GM23248 (cell line): ENCODE measurements around the gene NCSTN. TPM values are rescaled to one million over a fixed set of nuclear protein-coding genes. Genes with fewer than 3 reads are reported as not detected.

Experiments
- DNase-seq: peaks from one replicate; pipeline ENCODE4 v3.0.0-alpha.2; 2015
- H2AFZ ChIP-seq: fragments of 200-600 bp; sonication (generic); 2 replicates; pipeline ENCODE4 v1.6.1; 2016; ENCODE audit warnings: antibody characterized with exemption
- H3F3A ChIP-seq: fragments of 200-600 bp; sonication (generic); 2 replicates; pipeline ENCODE4 v1.6.1; 2016; ENCODE audit warnings: mild to moderate bottlenecking, antibody characterized with exemption, mixed run types; ENCODE audit not compliant: insufficient read depth
- H3K27ac ChIP-seq: fragments of 200-600 bp; sonication (generic); 2 replicates; pipeline ENCODE4 v1.5.1; 2016; ENCODE audit warnings: mild to moderate bottlenecking
- H3K27me3 ChIP-seq: fragments of 200-600 bp; sonication (generic); replicated peaks from 2 replicates; pipeline ENCODE4 v1.6.1; 2016; ENCODE audit warnings: mild to moderate bottlenecking; ENCODE audit not compliant: insufficient read depth
- H3K36me3 ChIP-seq: fragments of 200-600 bp; sonication (generic); 2 replicates; pipeline ENCODE4 v1.6.1; 2016; ENCODE audit warnings: low read depth, mild to moderate bottlenecking
- H3K4me1 ChIP-seq: fragments of 200-600 bp; sonication (generic); 2 replicates; pipeline ENCODE4 v1.6.1; 2016; ENCODE audit warnings: mild to moderate bottlenecking; ENCODE audit not compliant: insufficient read depth
- H3K4me2 ChIP-seq: fragments of 200-600 bp; sonication (generic); one replicate; pipeline ENCODE4 v1.6.1; 2016; ENCODE audit warnings: mild to moderate bottlenecking; ENCODE audit not compliant: unreplicated experiment
- H3K4me3 ChIP-seq: fragments of 200-600 bp; sonication (generic); 2 replicates; pipeline ENCODE4 v1.5.1; 2016; ENCODE audit warnings: mild to moderate bottlenecking
- H3K79me2 ChIP-seq: fragments of 200-600 bp; sonication (generic); 2 replicates; pipeline ENCODE4 v1.6.1; 2016; ENCODE audit warnings: mild to moderate bottlenecking; ENCODE audit not compliant: insufficient read depth
- H3K9ac ChIP-seq: fragments of 200-600 bp; sonication (generic); 2 replicates; pipeline ENCODE4 v1.6.1; 2016; ENCODE audit warnings: mild to moderate bottlenecking
- H3K9me2 ChIP-seq: fragments of 200-600 bp; sonication (generic); 2 replicates; pipeline ENCODE4 v1.6.1; 2016; ENCODE audit warnings: mixed run types, mild to moderate bottlenecking, moderate library complexity; ENCODE audit not compliant: insufficient read depth
- H3K9me3 ChIP-seq: fragments of 200-600 bp; sonication (generic); one replicate; pipeline ENCODE4 v1.6.1; 2017; ENCODE audit warnings: low read depth
- H4K20me1 ChIP-seq: fragments of 200-600 bp; sonication (generic); 2 replicates; pipeline ENCODE4 v1.6.0; 2016; ENCODE audit not compliant: insufficient read depth
- EZH2 ChIP-seq: fragments of 200-600 bp; sonication (generic); IDR thresholded peaks from 2 replicates; pipeline ENCODE4 v1.6.1; 2018; ENCODE audit warnings: antibody characterized with exemption, mild to moderate bottlenecking; ENCODE audit not compliant: insufficient read depth, poor library complexity, severe bottlenecking
- EZH2phosphoT487 ChIP-seq: fragments of 200-600 bp; sonication (generic); IDR thresholded peaks from 2 replicates; pipeline ENCODE4 v1.6.1; 2018; ENCODE audit warnings: antibody characterized with exemption, moderate library complexity, mild to moderate bottlenecking, low read depth; ENCODE audit not compliant: insufficient read depth
- WGBS, 2 experiments: methylation state at CpG; one replicate each; pipeline ENCODE4 v1.1.6; 2015 to 2017; ENCODE audit warnings: low lambda C conversion rate in 2 of 2, low coverage in 1 of 2; ENCODE audit errors: missing lambda C conversion rate in 2 of 2; 5-methylcytosine and 5-hydroxymethylcytosine counted together
- in situ Hi-C: fragments of 300-500 bp; cut with MboI; formaldehyde crosslinking; loops from 2 replicates; pipeline ENCODE4 v1.15.0; 2020
- polyA plus RNA-seq: library from polyadenylated mRNA; unstranded; fragments of >200 nt; fragmentation: Nextera tagmentation; extraction: Ambion mirVana; gene quantifications from 2 replicates; pipeline ENCODE4 v1.2.1, GENCODE V29; 2016
- total RNA-seq: library from RNA; depleted of rRNA; stranded (reverse); fragments of >200 nt; shearing (Covaris generic); gene quantifications from 2 replicates; pipeline ENCODE4 v1.2.3, GENCODE V29; 2014

Gene NCSTN
- total and polyA plus RNA-seq, 2 experiments from 2014 or later, result 104 to 138 TPM

- Histone ChIP-seq H3K79me2 (no peaks in the 10 kb centered on the region), H3K9me2 (no peaks in the 10 kb centered on the region), H4K20me1 (no peaks in the 10 kb centered on the region), H3F3A (peaks cover 12% of the 10 kb centered on the region; the same call in 1 of the 2 replicates), H3K9ac (no peak overlapping the region), H2AFZ (no peak overlapping the region), H3K27me3 (no peaks in the 10 kb centered on the region), H3K4me2 (no peak overlapping the region), H3K9me3 (no peaks in the 10 kb centered on the region), H3K4me1 (peaks cover 11% of the 10 kb centered on the region; the same call in 1 of the 2 replicates), H3K36me3 (peaks cover 8% of the 10 kb centered on the region; the same call in 1 of the 2 replicates), H3K4me3 (no peak overlapping the region), H3K27ac (no peak overlapping the region)
- peak; percentile 22 for DNase-seq
- no peak for TF ChIP-seq EZH2phosphoT487
- in situ Hi-C loops, result no loop called here
- WGBS, 2 experiments, result 94 to 95% methylated on average over 9 of the region's 9 CpGs
Measured at GRCh38 chr1:160359559-160360226, 16.5 kb downstream of the NCSTN start.

- H3K9me3 ChIP-seq, result no peaks in the 10 kb centered on the region
- H3K27ac ChIP-seq, result no peak overlapping the region
- H3F3A ChIP-seq, result peaks cover 12% of the 10 kb centered on the region; the same call in 1 of the 2 replicates
- no peak overlapping the region for H2AFZ ChIP-seq
- H3K9ac ChIP-seq, result no peak overlapping the region
- no peaks in the 10 kb centered on the region for H4K20me1 ChIP-seq
- TF ChIP-seq EZH2phosphoT487 (no peak), EZH2 (no peak)
- no peaks in the 10 kb centered on the region for H3K27me3 ChIP-seq
- no peaks in the 10 kb centered on the region for H3K9me2 ChIP-seq
- H3K79me2 ChIP-seq, result no peaks in the 10 kb centered on the region
- peaks cover 11% of the 10 kb centered on the region; the same call in 1 of the 2 replicates for H3K4me1 ChIP-seq
- H3K4me3 ChIP-seq, result no peak overlapping the region
- H3K4me2 ChIP-seq, result no peak overlapping the region
- in situ Hi-C loops, result no loop called here
- H3K36me3 ChIP-seq, result peaks cover 3% of the 10 kb centered on the region; the same call in 1 of the 2 replicates
- no peak for DNase-seq
- 74 to 77% methylated on average over 8 of the region's 8 CpGs for WGBS, 2 experiments
Measured at GRCh38 chr1:160360227-160360695, 17.1 kb downstream of the NCSTN start.

GRCh38 chr1:160361199-160361598 is 18.0 kb downstream of the NCSTN start:
- Histone ChIP-seq H3K36me3 (no peaks in the 10 kb centered on the region; the same call in 1 of the 2 replicates), H3K4me1 (peaks cover 11% of the 10 kb centered on the region; the same call in 1 of the 2 replicates), H3K9me2 (no peaks in the 10 kb centered on the region), H3K4me2 (no peak overlapping the region), H3F3A (peaks cover 10% of the 10 kb centered on the region; the same call in 1 of the 2 replicates), H3K9ac (no peak overlapping the region), H3K27ac (no peak overlapping the region), H2AFZ (no peak overlapping the region), H3K9me3 (no peaks in the 10 kb centered on the region), H3K79me2 (no peaks in the 10 kb centered on the region), H3K4me3 (no peak overlapping the region), H3K27me3 (no peaks in the 10 kb centered on the region), H4K20me1 (no peaks in the 10 kb centered on the region)
- TF ChIP-seq EZH2, result no peak
- no peak for TF ChIP-seq EZH2phosphoT487
- WGBS, 2 experiments, result 73 to 84% methylated on average over 2 of the region's 2 CpGs
- in situ Hi-C loops, result no loop called here
- no peak for DNase-seq

GRCh38 chr1:160361814-160362167 is 18.6 kb downstream of the NCSTN start:
- Histone ChIP-seq H4K20me1 (no peaks in the 10 kb centered on the region), H2AFZ (no peak overlapping the region), H3K4me1 (peaks cover 11% of the 10 kb centered on the region; the same call in 1 of the 2 replicates), H3K9ac (no peak overlapping the region), H3K4me3 (no peak overlapping the region), H3K9me2 (no peaks in the 10 kb centered on the region), H3K9me3 (no peaks in the 10 kb centered on the region), H3K36me3 (no peaks in the 10 kb centered on the region; the same call in 1 of the 2 replicates), H3K27ac (no peak overlapping the region), H3F3A (peaks cover 4% of the 10 kb centered on the region; the same call in 1 of the 2 replicates), H3K79me2 (no peaks in the 10 kb centered on the region), H3K27me3 (no peaks in the 10 kb centered on the region), H3K4me2 (no peak overlapping the region)
- DNase-seq, result no peak
- in situ Hi-C loops, result no loop called here
- 84 to 88% methylated on average over 4 of the region's 4 CpGs for WGBS, 2 experiments
- TF ChIP-seq EZH2, result no peak
- TF ChIP-seq EZH2phosphoT487, result no peak
